ENCODE measurements around the gene DNAJB12. TPM values are rescaled to one million over a fixed set of nuclear protein-coding genes. Genes with fewer than 3 reads are reported as not detected.

DNAJB12 gene
- total RNA-seq, 6 experiments from 2014 or later, result 36.3 to 42.5 (median 39.0) TPM

DNA sequence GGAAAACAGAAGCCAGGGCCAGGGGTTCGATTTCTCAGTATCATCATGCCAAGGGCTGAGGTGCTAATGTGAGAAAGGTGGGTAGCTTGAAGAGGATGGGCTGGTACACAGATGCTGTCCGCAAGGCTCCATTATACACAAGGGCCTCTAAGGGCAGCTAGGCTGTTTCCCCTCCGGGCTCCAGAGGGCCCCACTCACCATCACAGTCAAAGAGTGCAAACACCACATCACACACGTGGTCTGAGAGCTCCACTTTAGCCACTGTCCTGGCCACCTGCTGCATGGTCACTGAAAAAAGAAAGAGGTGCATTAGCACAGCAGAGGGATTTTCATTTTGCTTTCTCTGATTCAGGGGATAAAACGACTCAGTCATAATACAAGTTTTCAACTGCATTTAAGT lies 20.9 kb upstream of the DNAJB12 start:
- peaks cover 13% of the 10 kb centered on the region for H3K4me1 Mint-ChIP-seq (ENCODE audit: low read depth)
- no peaks in the 10 kb centered on the region for H3K36me3 Mint-ChIP-seq (ENCODE audit: low read depth)
- H3K27me3 Mint-ChIP-seq (ENCODE audit: insufficient read depth), result peaks cover 2% of the 10 kb centered on the region
- H3K27ac Mint-ChIP-seq, result no peak overlapping the region
- TF ChIP-seq, protein P1, sequence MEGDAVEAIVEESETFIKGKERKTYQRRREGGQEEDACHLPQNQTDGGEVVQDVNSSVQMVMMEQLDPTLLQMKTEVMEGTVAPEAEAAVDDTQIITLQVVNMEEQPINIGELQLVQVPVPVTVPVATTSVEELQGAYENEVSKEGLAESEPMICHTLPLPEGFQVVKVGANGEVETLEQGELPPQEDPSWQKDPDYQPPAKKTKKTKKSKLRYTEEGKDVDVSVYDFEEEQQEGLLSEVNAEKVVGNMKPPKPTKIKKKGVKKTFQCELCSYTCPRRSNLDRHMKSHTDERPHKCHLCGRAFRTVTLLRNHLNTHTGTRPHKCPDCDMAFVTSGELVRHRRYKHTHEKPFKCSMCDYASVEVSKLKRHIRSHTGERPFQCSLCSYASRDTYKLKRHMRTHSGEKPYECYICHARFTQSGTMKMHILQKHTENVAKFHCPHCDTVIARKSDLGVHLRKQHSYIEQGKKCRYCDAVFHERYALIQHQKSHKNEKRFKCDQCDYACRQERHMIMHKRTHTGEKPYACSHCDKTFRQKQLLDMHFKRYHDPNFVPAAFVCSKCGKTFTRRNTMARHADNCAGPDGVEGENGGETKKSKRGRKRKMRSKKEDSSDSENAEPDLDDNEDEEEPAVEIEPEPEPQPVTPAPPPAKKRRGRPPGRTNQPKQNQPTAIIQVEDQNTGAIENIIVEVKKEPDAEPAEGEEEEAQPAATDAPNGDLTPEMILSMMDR (IDR thresholded peaks at IDR 0.05), result no peak
- DNase-seq, result peak; percentile 5
- no peak overlapping the region for H3K4me3 Mint-ChIP-seq
- H3K9me3 Mint-ChIP-seq, result no peaks in the 10 kb centered on the region

DNA sequence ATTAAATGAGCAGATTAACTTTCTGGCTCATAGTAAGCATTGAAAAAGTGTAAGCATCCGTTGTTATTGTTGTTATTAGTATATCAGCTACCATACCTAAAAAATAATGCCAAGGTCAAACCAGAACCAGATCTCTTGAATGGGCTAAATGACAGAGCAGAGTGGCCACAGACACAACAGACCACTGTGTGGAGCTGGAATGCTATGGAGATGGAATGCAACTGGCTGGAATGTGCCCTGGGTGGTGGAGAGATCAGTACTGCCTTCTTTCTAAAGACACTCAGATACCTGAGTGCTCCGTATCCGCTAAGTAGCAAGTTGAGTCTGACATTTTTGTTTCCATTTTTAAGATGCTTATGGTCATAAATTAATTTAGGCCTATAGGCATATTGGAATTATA lies 20.5 kb upstream of the DNAJB12 start:
- Mint-ChIP-seq H3K4me3 (no peak overlapping the region), H3K4me1 (ENCODE audit: low read depth) (peaks cover 13% of the 10 kb centered on the region), H3K27me3 (ENCODE audit: insufficient read depth) (peaks cover 2% of the 10 kb centered on the region), H3K9me3 (no peaks in the 10 kb centered on the region), H3K36me3 (ENCODE audit: low read depth) (no peaks in the 10 kb centered on the region), H3K27ac (no peak overlapping the region)
- DNase-seq, result peak; percentile 29
- TF ChIP-seq, protein P1 (IDR thresholded peaks at IDR 0.05), result peak; percentile 9; the same call in 1 of the 2 replicates

DNA sequence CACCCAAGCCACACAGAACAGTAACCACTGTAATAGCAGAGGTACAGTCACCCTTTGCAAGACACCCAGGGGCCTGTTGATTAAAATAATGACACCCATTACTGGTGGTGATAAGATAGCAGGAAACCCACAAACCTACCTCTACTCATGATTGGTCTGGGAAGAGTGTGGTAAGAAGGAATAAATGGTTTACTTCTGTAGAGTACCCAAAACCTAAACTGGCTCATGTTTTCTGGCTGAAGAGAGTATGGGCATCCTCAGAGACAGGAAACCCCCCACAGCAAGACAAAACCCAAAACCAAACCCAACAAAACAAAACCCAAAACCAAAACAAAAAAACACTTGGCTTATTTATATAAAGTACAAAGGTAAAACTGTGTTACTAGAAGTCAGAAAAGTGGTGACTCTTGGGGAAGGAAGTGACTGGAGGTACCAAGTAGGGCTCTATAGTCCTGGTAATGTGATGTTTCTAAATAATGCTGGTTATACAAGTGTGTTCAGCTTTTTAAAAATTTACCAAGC lies 15.5 kb upstream of the DNAJB12 start:
- no peaks in the 10 kb centered on the region for H3K9me3 Mint-ChIP-seq
- no peak for DNase-seq
- no peak overlapping the region for H3K4me3 Mint-ChIP-seq

DNA sequence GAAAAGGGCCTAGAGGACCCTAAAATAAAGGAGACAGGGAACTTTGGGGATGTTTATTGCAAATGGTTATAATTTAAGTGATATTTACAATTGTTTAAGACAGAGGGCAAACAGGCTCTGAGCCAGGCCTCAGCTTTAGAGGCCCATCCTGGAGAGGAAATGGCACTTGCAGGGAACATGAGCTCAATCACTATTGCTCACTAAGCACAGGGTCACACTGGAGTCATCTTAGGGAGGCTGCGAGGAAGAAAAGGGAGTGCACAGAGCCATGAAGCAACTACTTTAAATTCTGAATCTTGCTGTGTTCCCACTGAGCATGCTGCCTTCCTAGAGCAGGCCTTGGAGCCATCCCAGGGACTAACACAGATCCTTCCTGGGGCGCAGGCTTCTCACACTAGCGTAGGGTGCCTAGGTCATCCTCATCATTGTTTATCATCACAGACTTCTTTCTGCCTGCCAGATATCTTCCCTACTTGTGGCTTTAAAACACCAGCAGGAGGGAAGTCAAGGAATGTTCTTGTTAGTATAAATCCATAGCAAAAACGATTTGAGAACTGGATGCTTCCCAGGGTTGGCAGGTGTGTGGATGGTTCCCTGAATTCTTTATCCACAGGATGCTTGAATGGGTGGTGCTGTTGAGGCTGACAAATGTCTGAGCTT lies 12.7 kb upstream of the DNAJB12 start:
- TF ChIP-seq, protein P1 (IDR thresholded peaks at IDR 0.05), result no peak
- Mint-ChIP-seq H3K4me3 (no peak overlapping the region), H3K36me3 (ENCODE audit: low read depth) (no peaks in the 10 kb centered on the region), H3K4me1 (ENCODE audit: low read depth) (peaks cover 30% of the 10 kb centered on the region), H3K9me3 (no peaks in the 10 kb centered on the region), H3K27me3 (ENCODE audit: insufficient read depth) (peaks cover 4% of the 10 kb centered on the region), H3K27ac (peak overlapping the region; percentile 7; the same call in 1 of the 2 replicates)
- no peak for DNase-seq

More for the DNA sequence above, 15.5 kb upstream of the DNAJB12 start:
- Mint-ChIP-seq H3K36me3 (ENCODE audit: low read depth) (no peaks in the 10 kb centered on the region), H3K27ac (no peak overlapping the region), H3K27me3 (ENCODE audit: insufficient read depth) (peaks cover 2% of the 10 kb centered on the region; the same call in 1 of the 2 replicates), H3K4me1 (ENCODE audit: low read depth) (peaks cover 13% of the 10 kb centered on the region)
- TF ChIP-seq, protein P1 (IDR thresholded peaks at IDR 0.05), result no peak

DNA sequence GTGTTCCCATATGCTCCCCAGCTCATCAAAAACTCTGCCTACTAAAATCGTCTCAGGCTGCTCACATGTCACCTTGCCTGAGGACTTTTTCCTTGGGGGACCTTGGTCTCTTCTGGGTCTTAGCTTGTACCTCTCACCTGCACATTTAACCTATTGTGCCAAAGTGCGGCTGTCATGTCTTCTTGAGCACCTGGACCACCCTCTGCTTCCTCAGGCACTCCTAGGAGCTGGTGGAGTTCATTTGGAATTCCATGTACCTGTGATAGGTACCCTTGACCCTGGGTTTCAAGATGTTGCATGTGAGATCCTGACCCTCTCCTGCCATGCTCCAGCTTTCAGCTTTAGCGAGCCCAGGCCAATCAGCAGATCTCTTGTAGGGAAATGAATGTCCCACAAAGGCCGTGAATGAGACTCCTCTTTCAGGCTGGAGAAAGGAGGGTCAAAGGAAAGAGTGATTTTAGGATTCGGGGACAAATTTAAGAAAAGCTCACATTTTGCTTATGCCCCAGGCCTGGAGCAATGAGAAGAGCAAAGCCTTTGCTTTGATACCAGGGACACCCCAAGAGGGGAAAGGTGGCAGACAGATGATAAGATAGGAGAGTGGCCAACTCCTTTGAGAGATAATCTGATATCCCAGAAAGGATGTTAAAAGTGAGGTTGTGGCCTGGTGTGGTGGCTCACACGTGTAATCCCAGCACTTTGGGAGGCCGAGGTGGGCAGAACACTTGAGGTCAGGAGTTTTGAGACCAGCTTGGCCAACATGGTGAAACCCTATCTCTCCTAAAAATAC lies 10.6 kb upstream of the DNAJB12 start:
- Mint-ChIP-seq H3K4me1 (ENCODE audit: low read depth) (peaks cover 30% of the 10 kb centered on the region), H3K4me3 (no peak overlapping the region; the same call in 1 of the 2 replicates), H3K9me3 (no peaks in the 10 kb centered on the region), H3K36me3 (ENCODE audit: low read depth) (no peaks in the 10 kb centered on the region), H3K27me3 (ENCODE audit: insufficient read depth) (peaks cover 6% of the 10 kb centered on the region), H3K27ac (peak overlapping the region; percentile 98; the same call in 1 of the 2 replicates)
- TF ChIP-seq, protein P1 (IDR thresholded peaks at IDR 0.05), result no peak
- no peak for DNase-seq

All from HFFc6 (cell line).